H54 (cell line): ENCODE results near the gene B3GAT3.
"Not testable (repeated sequence)": the region's sequence is repeated elsewhere in the genome, so short reads cannot be mapped to it uniquely, and the experiment has no call there.

Source experiments
- DNase-seq: peaks from one replicate; pipeline ENCODE4 v3.0.0; 2011; ENCODE audit warnings: low spot score, mixed read lengths; ENCODE audit not compliant: insufficient read length
- FAIRE-seq: peaks from 3 replicates; lab custom pipeline; 2011; peaks lifted over from hg19 to GRCh38; lab: Jason Lieb, UNC
- POLR2A ChIP-seq: IDR thresholded peaks from 2 replicates; pipeline ENCODE4 v1.6.1; 2011; ENCODE audit warnings: low read depth, mild to moderate bottlenecking, low read length

The B3GAT3 gene

GRCh38 chr11:62649486-62649885, 27.7 kb upstream of the B3GAT3 start:
- no peak for FAIRE-seq
- no peak for TF ChIP-seq POLR2A
- DNase-seq: no peak

GRCh38 chr11:62648967-62649364, 27.2 kb upstream of the B3GAT3 start:
- FAIRE-seq (no peak), DNase-seq (no peak)
- no peak for TF ChIP-seq POLR2A

DNA sequence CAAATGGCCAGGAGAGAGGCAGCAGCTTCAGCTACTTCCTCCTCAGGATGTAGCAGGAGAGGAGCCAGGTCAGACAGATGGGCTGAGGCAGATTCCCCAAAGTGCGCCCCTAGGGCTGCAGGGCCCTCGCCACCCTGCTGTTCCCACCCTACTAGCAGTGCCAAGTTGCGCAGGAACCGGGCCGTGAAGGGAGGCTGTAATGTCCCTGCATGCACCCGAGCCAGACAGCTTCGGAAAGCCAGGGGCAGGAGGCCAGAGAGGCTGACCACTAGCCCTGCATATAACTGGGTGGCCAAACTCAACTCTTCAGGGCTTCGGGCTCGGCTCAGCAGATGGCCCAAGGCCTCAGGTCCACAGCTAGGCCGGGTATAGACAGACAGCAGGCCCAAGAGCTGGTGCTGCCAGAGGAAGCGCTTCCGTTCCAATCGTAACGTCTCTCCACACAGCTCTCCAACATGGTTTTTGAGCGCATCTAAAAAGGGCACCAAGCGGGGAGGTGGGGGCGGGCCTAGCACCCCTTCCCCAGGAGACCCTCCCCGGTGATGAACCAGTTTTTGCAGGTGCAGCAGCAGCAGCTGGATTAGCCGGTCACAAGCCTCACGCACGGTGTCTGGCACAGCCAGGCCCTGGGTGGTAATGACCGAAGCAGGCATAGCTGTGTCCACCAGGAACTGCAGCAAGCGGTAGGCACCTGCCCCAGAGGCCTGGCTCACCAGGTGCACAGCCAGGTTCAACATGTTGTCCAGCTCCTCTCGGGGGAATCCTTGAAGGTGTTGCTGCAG, 26.6 kb upstream of the B3GAT3 start:
- TF ChIP-seq POLR2A: no peak
- no peak for DNase-seq
- FAIRE-seq: no peak

DNA sequence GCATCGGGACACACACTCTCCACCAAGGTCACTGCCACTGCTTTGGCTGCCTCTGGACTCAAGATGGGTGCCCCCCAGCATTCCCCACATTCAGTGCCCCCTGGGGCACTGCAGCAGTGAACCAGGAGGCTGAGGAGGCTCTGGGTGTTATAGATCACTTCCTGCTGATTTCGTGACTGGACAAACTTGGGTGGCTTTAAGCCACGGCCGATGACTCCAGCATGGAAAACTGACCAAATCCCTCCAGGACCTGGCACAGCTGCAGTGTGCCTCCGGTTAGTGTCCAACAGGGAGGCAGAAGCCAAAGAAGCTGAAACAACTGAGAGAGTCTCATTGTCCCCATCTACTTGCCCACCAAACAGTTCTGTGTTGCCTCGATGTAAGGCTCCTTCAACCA, 25.8 kb upstream of the B3GAT3 start:
- TF ChIP-seq POLR2A: no peak
- FAIRE-seq (no peak), DNase-seq (no peak)

DNA sequence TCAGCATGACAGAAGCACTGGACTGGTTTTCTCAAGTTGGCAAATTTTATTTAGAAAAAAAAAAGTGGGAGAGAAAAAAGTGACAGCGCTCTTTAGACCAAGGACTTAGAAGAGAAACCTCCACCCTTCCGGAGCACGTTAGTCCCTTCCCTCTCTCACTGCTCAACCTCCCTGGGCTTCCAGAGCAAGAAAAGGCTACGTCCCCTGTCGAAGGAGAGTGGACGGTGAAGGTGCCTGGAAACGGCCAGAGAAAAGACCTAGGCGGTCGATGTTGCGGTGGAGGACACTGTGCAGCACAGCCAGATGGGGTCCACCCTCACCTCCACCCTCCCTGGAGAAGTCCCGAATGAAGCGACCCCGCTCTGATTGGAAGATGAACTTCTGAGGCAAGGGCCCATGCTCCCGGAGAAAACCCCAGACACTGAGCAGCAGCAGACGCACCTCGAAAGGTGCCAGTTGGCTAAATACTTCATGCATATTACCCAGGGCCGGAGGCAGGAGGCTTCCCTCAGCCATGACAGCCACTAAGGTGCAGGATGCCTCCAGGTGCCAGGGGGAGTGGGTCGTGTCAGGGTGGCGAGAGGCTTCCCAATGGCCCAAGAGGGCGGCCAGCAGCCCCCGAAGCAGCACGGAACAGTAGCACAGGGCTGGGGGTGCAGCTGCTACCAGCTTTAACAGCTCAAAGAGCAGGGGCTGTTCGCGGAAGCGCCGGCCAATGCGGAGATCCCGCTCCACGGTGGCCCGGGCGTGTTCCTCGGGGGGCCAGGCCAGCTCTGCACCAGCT, 25.2 kb upstream of the B3GAT3 start:
- TF ChIP-seq POLR2A: no peak
- DNase-seq: no peak
- no peak for FAIRE-seq

- peak; percentile 90 for TF ChIP-seq POLR2A
- peak; percentile 96 for DNase-seq
- FAIRE-seq: no peak
Measured at GRCh38 chr11:62645946-62646824, 24.4 kb upstream of the B3GAT3 start, which contains the start of gene GANAB. Gene GANAB, minus strand, starts transcription at chr11:62646613. Its CDS starts 14 bp downstream, at chr11:62646599.

DNA sequence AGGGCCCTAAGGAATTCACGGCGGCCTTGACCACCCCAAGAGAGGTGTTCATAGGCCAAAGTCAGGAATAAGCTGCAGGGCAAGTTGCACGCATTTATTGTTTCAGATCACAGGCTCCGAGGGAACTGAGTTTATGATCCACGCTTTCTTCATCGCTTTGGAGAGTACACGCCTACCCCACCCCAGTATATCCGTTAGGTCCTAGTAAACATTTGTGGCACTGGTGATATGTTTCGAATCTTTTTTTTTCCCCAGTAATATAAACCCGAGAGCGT, 23.8 kb upstream of the B3GAT3 start:
- FAIRE-seq (no peak), DNase-seq (no peak)
- TF ChIP-seq POLR2A: no peak

- no peak for DNase-seq
- TF ChIP-seq POLR2A: no peak
- FAIRE-seq: no peak
Measured at GRCh38 chr11:62644220-62644619, 22.4 kb upstream of the B3GAT3 start.

- DNase-seq (no peak), FAIRE-seq (no peak)
- no peak for TF ChIP-seq POLR2A
Measured at GRCh38 chr11:62632492-62632891, 10.7 kb upstream of the B3GAT3 start.

DNA sequence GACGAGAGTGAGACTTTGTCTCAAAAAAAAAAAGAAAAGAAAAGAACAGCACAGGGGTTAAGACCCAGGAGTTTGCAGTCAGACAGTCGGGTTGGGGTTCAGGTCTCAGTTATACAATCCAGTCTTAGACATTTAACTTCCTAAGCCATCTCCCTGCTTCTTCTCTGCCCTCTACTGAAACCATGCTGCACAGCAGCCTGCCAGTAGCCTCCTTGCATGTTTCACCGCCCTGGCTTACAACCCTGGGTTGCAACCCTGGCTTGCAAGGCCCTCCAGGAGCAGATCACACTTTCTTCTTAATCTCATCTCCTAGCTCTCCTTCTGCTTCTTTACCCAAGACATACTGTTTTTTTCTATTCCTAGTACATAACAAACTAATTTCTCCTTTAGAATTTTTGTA, 5.9 kb upstream of the B3GAT3 start:
- no peak for TF ChIP-seq POLR2A
- no peak for FAIRE-seq
- DNase-seq: no peak

DNA sequence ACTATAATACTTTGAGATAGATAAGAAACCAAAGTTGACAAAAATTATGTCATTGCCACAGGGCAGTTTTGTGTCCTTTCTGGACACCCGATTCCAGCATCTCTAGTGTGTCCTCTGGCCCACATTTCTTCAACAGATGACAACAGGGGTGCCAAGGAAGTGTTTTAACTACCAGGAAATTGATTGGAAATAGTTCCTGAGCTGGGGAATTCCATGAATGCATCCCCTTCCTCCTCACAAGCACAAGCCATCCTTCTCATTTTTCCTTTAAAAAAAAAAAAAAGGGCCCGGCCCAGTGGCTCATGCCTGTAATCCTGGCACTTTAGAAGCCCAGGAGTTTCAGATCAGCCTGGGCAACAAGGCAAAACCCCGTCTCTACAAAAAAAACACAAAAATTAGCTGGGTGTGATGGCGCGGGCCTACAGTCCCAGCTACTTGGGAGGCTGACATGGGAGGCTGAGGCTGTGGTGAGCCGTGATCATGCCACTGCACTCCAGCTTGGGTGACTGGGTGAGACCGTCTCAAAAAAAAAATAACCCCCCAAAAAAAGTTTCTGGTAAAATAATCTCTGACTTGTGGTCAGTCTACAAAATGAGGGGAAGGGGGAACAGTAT, 797 bp upstream of the B3GAT3 start:
- FAIRE-seq (no peak), DNase-seq (no peak)
- no peak for TF ChIP-seq POLR2A

GRCh38 chr11:62621027-62621566, 689 bp downstream of the B3GAT3 start:
- DNase-seq (no peak), FAIRE-seq (no peak)
- no peak for TF ChIP-seq POLR2A

DNA sequence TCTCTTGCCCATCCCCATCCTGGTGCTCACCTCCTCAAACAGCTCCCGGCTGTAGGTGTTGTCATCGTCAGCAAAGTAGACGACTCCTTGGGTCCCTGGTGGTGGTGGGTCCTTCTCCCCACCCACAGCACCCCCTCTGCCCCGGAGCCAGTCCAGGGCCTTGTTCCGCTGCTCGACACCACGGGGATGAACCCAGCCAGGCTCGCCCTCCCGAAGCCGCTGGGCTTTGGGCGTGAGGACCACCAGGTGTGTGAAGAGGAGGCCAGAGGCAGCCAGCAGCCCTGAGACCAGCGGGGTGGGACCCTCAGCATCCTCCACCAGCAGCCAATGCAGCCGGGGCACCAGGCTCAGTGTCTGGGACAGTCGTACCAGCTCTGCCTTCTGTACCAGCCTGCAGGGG, 4.8 kb downstream of the B3GAT3 start:
- not testable (repeated sequence) for FAIRE-seq, DNase-seq

DNA sequence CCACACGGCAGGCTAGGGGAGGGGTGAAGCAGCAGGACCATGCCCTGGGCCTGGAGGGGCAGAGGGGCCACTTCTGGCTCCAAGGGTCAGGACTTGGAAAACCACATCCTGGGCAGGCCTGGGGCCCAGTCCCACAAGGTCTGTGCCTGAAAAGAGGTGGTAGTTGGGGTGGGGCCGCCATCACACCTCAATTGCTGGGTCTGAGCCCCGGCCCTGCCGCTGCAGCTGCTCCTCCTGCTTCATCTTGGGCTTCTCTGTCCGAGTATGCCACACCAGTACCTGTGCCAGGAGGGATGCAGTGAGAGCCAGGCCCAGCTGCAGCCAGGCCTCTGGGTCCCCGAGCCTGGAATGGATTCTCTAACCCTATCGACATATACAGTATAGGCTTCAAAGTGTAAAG, 6.3 kb downstream of the B3GAT3 start:
- DNase-seq (no peak), FAIRE-seq (no peak)
- no peak for TF ChIP-seq POLR2A
